ENCODE data around the gene NFATC3. TPM values are rescaled to one million over a fixed set of nuclear protein-coding genes. Genes with fewer than 3 reads are reported as not detected.

Gene NFATC3
- 9.2 and 12.1 TPM in 2 replicates for total RNA-seq

DNA sequence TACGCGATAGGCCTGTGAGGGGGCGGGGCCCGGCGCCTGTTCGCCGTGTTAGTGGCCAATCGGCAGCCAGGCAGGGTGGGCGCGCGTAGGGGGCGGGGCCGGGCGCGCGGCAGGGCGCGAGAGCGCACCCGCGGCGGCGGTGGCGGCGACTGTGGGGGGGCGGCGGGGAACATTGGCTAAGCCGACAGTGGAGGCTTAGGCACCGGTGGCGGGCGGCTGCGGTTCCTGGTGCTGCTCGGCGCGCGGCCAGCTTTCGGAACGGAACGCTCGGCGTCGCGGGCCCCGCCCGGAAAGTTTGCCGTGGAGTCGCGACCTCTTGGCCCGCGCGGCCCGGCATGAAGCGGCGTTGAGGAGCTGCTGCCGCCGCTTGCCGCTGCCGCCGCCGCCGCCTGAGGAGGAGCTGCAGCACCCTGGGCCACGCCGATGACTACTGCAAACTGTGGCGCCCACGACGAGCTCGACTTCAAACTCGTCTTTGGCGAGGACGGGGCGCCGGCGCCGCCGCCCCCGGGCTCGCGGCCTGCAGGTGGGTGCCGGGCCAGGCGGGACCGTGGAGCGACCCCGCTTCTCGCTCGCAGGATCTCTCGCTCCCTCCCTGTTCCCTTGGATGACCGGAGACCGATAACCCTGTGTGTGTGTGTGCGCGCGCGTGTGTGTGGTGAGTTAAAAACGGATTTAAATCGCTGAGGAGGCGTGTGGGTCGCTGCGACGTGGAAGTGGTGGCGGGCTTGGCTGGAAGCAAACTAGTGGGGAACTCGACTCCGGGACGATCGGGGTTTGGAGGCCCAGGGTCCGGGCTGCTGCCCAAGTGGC is at the start of gene NFATC3:
Gene NFATC3 (plus strand): TSS at position 112 of the 813 bp plus-strand sequence. CDS start 312 bp downstream, at position 424.

DNA sequence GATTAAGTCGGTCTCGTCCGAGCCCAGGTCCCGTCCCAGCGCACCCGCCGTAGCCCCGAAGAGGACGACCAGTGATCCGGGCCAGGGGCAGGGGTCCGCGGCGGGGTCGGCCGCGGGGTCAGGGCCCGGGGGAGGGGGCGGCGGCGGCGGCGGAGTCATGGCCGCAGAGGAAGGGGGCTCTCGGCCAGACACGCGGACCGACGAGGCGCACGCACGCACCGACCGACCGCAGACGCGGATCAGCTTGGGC is 150.6 kb downstream of the NFATC3 start, which contains the start of gene ESRP2:
Gene ESRP2 (minus strand): TSS at position 241 of the 250 bp plus-strand sequence. CDS start 82 bp downstream, at position 159.

DNA sequence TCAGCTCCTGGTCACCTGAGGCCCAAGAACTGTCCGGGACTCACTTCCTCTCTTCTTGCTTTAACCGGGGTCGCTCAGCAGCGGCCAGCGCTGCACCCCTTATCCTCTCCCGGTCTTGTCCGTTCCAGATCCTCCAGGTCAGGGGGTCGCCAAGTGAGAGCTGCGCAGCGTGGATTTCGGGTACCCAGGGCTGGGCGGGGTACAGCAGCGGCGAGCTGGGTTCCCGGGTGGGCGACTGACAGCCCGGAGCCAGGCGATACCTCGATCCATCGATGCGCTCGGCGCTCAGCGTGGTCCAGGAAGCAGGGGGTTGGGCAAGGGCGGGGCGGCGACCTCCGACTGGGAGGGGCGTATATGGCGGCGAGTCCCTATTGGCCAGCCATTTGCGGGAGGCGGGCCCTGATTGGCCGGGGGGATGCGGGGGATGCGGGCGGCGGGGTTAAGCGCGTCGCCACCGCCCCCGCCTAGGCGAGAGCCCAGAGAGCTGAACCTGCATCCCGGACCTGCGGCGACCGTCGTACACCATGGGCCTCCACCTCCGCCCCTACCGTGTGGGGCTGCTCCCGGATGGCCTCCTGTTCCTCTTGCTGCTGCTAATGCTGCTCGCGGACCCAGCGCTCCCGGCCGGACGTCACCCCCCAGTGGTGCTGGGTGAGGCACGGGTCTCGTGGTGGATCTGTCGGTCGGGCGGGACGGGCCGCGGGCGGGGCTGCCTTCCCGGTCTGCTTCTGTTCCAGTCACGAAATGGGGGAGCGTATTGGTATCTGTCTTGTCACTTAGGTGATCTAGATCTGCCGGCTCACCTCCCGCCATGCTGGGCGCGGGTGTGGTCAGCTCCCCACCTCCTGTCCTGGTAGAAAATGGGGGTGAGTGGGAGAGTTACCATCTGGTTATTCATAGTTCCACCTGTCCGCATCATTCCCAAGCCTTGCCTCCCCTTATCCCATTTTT is 160.0 kb downstream of the NFATC3 start, which contains the start of gene PLA2G15:
Gene PLA2G15 (plus strand): TSS at position 471 of the 951 bp plus-strand sequence. CDS start 54 bp downstream, at position 525.

DNA sequence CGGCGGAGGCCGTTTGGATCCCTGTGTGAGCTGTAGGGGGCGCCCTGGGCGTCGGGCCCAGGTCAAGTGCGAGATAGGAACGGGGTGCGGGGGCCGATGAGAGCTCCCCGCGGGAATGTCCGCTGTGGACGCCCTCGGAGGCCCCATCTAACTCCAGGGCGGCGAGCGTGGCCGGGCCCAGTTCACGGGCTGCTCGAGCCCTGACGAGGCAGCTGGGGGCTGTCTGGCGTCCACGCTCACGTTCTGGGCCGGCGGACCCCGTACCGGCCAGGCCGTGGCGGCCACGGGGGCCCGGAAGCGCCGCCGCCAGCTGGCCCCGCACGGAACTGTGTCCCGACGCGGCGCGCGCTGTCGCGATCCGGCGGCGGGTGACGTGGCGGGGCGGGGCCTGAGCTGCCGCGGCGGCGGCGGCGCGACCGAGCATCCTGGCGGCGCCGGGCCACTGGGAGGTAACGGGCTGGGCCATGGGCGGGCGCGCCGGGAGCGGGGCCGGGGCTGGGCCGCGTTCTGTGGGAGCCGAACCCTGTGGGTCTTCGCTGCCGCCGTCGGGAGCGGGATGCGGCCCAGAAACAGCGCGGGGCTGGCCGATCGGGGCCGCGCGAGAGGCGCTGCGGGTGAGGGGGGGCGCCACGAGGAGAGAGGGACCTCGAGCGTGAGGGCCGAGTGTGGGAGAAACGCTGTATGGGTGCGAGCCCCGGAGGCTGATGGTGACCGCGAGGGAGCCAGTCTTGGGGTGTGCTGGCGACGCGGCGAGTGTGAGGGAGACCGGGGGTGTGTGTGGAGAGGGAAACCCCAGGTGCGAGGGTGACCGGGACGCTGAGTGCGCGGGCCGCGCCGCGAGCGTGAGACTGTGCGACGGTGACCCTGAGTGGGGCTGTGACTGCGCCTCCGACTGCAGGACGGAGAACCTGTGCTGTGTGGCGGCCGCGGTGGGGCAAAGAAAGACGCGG is 179.2 kb downstream of the NFATC3 start, which contains the start of gene SLC7A6:
Gene SLC7A6 (plus strand): TSS at position 399 of the 950 bp plus-strand sequence. CDS start 10,201 bp downstream, outside the sequence.

Other genes with a start within 250 kb of the NFATC3 start
- 34.7 and 39.5 TPM in 2 replicates for gene THAP11, start 243.1 kb upstream of the NFATC3 start, total RNA-seq
- gene NUTF2, start 238.4 kb upstream of the NFATC3 start, total RNA-seq, result 153 and 331 TPM in 2 replicates
- gene CENPT, start 237.7 kb upstream of the NFATC3 start, total RNA-seq, result 24.2 and 40.6 TPM in 2 replicates
- 32.7 and 59.4 TPM in 2 replicates for gene EDC4, start 212.3 kb upstream of the NFATC3 start, total RNA-seq
- not detected in 2 replicates for gene NRN1L, start 200.5 kb upstream of the NFATC3 start, total RNA-seq
- gene PSKH1, start 192.1 kb upstream of the NFATC3 start, total RNA-seq, result 13.5 and 14.8 TPM in 2 replicates
- gene CTRL, start 153.5 kb upstream of the NFATC3 start, total RNA-seq, result 0.56 and 0.96 TPM in 2 replicates
- gene PSMB10, start 148.5 kb upstream of the NFATC3 start, total RNA-seq, result 47.9 and 55.8 TPM in 2 replicates
- gene LCAT, start 141.2 kb upstream of the NFATC3 start, total RNA-seq, result 3.1 and 8.5 TPM in 2 replicates
- gene SLC12A4, start 116.7 kb upstream of the NFATC3 start, total RNA-seq, result 103 and 122 TPM in 2 replicates
- gene DPEP3, start 104.9 kb upstream of the NFATC3 start, total RNA-seq, result not detected in 2 replicates
- gene DPEP2, start 85.9 kb upstream of the NFATC3 start, total RNA-seq, result under 0.01 TPM in 1 of 2 replicates, not detected in the other
- not detected in 2 replicates for gene DPEP2NB, start 69.5 kb upstream of the NFATC3 start, total RNA-seq
- 6.2 and 10.2 TPM in 2 replicates for gene DDX28, start 62.1 kb upstream of the NFATC3 start, total RNA-seq
- 14.4 and 23.2 TPM in 2 replicates for gene DUS2, start 62.1 kb upstream of the NFATC3 start, total RNA-seq
- under 0.01 and 0.28 TPM in 2 replicates for gene ESRP2, start 150.8 kb downstream of the NFATC3 start, total RNA-seq
- gene PLA2G15, start 160.0 kb downstream of the NFATC3 start, total RNA-seq, result 22.8 and 40.9 TPM in 2 replicates
- 16.6 and 20.5 TPM in 2 replicates for gene SLC7A6, start 179.2 kb downstream of the NFATC3 start, total RNA-seq
- 9.9 and 10.9 TPM in 2 replicates for gene SLC7A6OS, start 225.6 kb downstream of the NFATC3 start, total RNA-seq
- gene PRMT7, start 225.6 kb downstream of the NFATC3 start, total RNA-seq, result 44.3 and 92.2 TPM in 2 replicates

Measured in regular cardiac myocyte (primary cell).